Panc1 (cell line): Measurements from ENCODE around the gene KIAA1217.

Source experiments
- CTCF ChIP-seq: fragments of 450-650 bp; IDR thresholded peaks from 2 replicates; pipeline ENCODE4 v1.5.1; 2017; ENCODE audit warnings: mild to moderate bottlenecking
- POLR2AphosphoS5 ChIP-seq: IDR thresholded peaks from 2 replicates; pipeline ENCODE4 v1.6.1; 2012; ENCODE audit warnings: mild to moderate bottlenecking, low read depth, low read length, moderate library complexity

DNA sequence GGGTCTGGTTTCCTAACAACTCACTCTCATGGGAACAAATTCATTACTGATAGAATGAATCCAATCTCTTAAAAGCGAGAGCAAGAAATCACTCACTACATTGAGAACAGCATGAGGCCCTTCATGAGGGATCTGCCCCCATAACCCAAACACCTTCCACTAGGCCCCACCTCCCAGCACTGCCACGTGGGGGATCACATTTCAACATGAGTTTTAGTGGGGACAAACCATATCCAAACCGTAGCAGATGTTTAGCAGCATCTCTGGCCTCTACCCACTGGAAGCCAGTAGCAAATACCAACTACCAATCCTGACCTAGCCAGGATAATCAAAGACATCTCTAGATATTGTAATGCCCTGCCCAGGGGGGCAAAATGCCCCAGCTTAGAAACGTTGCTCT is 270.9 kb downstream of the KIAA1217 start:
- TF ChIP-seq CTCF (no peak), POLR2AphosphoS5 (no peak)
